IPS-20b (cell line): Measurements from ENCODE around the gene RMDN2.

ENCODE experiments used
- H3K27ac ChIP-seq: one replicate; pipeline ENCODE4 v1.5.1; 2013; ENCODE audit warnings: low read length
- H3K27me3 ChIP-seq: 2 replicates; pipeline ENCODE4 v1.6.1; 2013; ENCODE audit warnings: mild to moderate bottlenecking, low read length, inconsistent platforms; ENCODE audit not compliant: insufficient read depth
- H3K36me3 ChIP-seq: 2 replicates; pipeline ENCODE4 v1.6.1; 2013; ENCODE audit warnings: low read depth, mild to moderate bottlenecking, inconsistent platforms, low read length, moderate library complexity; ENCODE audit not compliant: insufficient read depth
- H3K4me1 ChIP-seq: 2 replicates; pipeline ENCODE4 v1.6.1; 2013; ENCODE audit warnings: mild to moderate bottlenecking, control low read depth, inconsistent platforms, low read length, moderate library complexity; ENCODE audit not compliant: insufficient read depth
- H3K4me3 ChIP-seq: 2 replicates; pipeline ENCODE4 v1.5.1; 2013; ENCODE audit warnings: mild to moderate bottlenecking, low read length, inconsistent platforms
- H3K9ac ChIP-seq: 2 replicates; pipeline ENCODE4 v1.6.1; 2013; ENCODE audit warnings: low read depth, mild to moderate bottlenecking, inconsistent platforms, low read length, moderate library complexity
- H3K9me3 ChIP-seq: 2 replicates; pipeline ENCODE4 v1.6.1; 2013; ENCODE audit warnings: mild to moderate bottlenecking, low read depth, low read length, inconsistent platforms; ENCODE audit not compliant: insufficient read depth

The RMDN2 gene

GRCh38 chr2:38037325-38037724 lies 112.2 kb downstream of the RMDN2 start:
- no peak overlapping the region for H3K27ac ChIP-seq
- 0 out of 2 replicates have a peak, but pooled peaks cover 3% of the 10 kb centered on the region for H3K4me1 ChIP-seq
- no peaks in the 10 kb centered on the region for H3K9me3 ChIP-seq
- peak overlapping the region; percentile 63; the same call in 1 of the 2 replicates for H3K4me3 ChIP-seq
- peaks cover 36% of the 10 kb centered on the region for H3K27me3 ChIP-seq
- no peak overlapping the region for H3K9ac ChIP-seq
- no peaks in the 10 kb centered on the region for H3K36me3 ChIP-seq

- no peaks in the 10 kb centered on the region for H3K36me3 ChIP-seq
- H3K4me3 ChIP-seq = peak overlapping the region; percentile 63
- H3K27ac ChIP-seq = no peak overlapping the region
- no peaks in the 10 kb centered on the region for H3K9me3 ChIP-seq
- H3K4me1 ChIP-seq = 0 out of 2 replicates have a peak, but pooled peaks cover 3% of the 10 kb centered on the region
- H3K27me3 ChIP-seq = peaks cover 36% of the 10 kb centered on the region
- peak overlapping the region; percentile 64; the same call in 1 of the 2 replicates for H3K9ac ChIP-seq
Measured at GRCh38 chr2:38037757-38038621, 112.9 kb downstream of the RMDN2 start.

- Histone ChIP-seq H3K9me3 (no peaks in the 10 kb centered on the region), H3K4me1 (0 out of 2 replicates have a peak, but pooled peaks cover 3% of the 10 kb centered on the region), H3K27ac (no peak overlapping the region), H3K9ac (peak overlapping the region; percentile 64; the same call in 1 of the 2 replicates), H3K4me3 (peak overlapping the region; percentile 63), H3K27me3 (peaks cover 36% of the 10 kb centered on the region), H3K36me3 (no peaks in the 10 kb centered on the region)
Measured at GRCh38 chr2:38038682-38039081, 113.6 kb downstream of the RMDN2 start.

DNA sequence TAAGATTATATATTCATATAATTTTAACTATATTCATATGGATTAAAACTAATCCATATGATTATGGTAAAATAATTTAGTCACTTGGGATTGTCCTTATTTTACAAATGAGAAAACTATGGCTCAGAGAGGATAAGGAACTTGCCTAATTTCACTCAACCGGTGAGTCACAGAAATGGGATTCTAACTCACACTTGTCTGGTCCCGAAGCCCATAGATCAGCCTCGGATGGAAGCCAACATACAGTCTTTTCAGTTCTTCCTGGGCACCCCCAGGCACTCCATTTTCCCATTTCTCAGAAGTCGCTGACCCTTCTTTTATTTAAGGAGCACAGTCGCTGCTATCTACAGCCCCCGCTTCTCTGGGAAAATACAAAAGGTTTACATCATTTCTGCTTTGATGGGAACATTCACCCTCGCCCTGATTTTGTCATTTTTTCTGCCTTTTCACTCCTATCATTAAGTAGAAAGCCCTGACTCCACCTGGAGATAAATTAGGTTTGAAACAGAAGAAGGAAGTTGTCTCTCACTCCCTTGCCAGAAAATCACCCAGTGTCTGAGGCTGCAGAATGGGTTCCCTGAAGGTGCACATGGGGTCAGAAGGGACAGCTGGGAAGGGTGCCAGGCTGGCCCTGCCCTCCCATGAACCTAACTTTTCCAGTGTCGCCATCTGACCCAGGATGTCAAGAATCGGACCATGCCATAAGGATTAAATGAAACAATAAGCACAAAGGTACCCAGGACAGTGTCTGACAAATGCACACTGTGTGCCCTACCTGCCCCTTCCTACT lies 114.2 kb downstream of the RMDN2 start:
- H3K4me1 ChIP-seq = peaks cover 8% of the 10 kb centered on the region; the same call in 1 of the 2 replicates
- no peaks in the 10 kb centered on the region for H3K9me3 ChIP-seq
- no peak overlapping the region for H3K27ac ChIP-seq
- H3K9ac ChIP-seq = no peak overlapping the region
- no peak overlapping the region for H3K4me3 ChIP-seq
- H3K36me3 ChIP-seq = no peaks in the 10 kb centered on the region
- H3K27me3 ChIP-seq = peaks cover 36% of the 10 kb centered on the region

DNA sequence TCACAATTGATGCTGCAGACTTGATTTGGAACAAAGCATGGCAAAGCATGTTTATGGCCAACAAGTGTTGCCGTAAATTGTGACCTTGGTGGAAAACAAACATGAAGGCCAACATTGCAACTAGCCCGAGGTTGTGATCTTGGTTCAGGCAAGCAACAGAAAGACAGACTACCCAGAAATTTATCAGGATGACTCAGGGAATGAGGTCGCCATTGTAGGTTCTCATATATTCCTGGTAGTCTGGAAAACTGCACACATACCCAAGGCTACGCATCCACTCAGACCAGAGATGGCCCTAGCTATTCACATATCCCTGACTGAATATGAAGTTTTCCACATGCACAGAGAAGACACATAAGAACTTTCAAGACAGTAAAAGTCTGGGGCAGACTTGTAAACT lies 120.7 kb downstream of the RMDN2 start:
- Histone ChIP-seq H3K27me3 (no peaks in the 10 kb centered on the region), H3K9ac (no peak overlapping the region), H3K9me3 (no peaks in the 10 kb centered on the region), H3K36me3 (no peaks in the 10 kb centered on the region), H3K4me3 (no peak overlapping the region), H3K4me1 (peaks cover 9% of the 10 kb centered on the region), H3K27ac (no peak overlapping the region)

GRCh38 chr2:38056216-38056615 lies 131.1 kb downstream of the RMDN2 start:
- Histone ChIP-seq H3K36me3 (no peaks in the 10 kb centered on the region), H3K9ac (no peak overlapping the region), H3K27me3 (no peaks in the 10 kb centered on the region), H3K9me3 (no peaks in the 10 kb centered on the region), H3K27ac (no peak overlapping the region), H3K4me3 (no peak overlapping the region), H3K4me1 (no peaks in the 10 kb centered on the region)

DNA sequence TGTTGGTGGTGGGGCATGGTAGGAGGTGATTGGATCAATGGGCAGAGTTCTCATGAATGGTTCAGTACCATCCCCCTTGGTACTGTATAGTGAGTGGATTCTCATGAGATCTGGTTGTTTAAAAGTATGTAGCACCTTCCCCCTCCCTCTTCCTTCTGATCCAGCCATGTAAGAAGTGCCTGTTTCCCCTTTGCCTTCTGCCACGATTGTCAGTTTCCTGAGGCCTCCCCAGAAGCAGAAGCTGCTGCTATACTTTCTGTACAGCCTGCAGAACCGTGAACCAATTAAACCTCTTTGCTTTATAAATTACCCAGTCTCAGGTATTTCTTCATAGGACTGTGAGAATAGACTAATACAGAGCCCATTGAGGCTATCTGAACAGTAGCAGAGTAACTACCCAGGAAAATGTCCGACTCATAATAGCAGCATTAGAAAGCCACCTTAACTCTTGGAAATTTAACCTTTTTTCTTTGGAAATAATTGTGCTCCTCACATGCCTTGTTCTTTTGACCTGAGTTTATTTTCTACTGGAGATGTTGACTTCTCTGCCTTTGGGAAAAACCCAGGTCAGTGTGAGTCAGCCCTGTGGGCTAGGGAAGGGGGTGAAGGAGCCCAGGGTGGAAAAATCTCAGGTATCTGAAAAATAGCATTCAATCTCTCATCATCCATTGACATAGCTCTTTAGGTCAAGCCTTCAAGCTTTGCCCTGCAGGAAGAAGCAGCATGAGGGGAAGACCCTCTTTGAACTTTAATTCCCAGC lies 132.7 kb downstream of the RMDN2 start:
- no peaks in the 10 kb centered on the region for H3K27me3 ChIP-seq
- no peak overlapping the region for H3K4me3 ChIP-seq
- H3K36me3 ChIP-seq = no peaks in the 10 kb centered on the region
- H3K4me1 ChIP-seq = no peaks in the 10 kb centered on the region
- no peak overlapping the region for H3K27ac ChIP-seq
- H3K9ac ChIP-seq = no peak overlapping the region
- no peaks in the 10 kb centered on the region for H3K9me3 ChIP-seq

- Histone ChIP-seq H3K9ac (no peak overlapping the region), H3K27me3 (no peaks in the 10 kb centered on the region)
Measured at GRCh38 chr2:38060236-38061018, 135.3 kb downstream of the RMDN2 start.

DNA sequence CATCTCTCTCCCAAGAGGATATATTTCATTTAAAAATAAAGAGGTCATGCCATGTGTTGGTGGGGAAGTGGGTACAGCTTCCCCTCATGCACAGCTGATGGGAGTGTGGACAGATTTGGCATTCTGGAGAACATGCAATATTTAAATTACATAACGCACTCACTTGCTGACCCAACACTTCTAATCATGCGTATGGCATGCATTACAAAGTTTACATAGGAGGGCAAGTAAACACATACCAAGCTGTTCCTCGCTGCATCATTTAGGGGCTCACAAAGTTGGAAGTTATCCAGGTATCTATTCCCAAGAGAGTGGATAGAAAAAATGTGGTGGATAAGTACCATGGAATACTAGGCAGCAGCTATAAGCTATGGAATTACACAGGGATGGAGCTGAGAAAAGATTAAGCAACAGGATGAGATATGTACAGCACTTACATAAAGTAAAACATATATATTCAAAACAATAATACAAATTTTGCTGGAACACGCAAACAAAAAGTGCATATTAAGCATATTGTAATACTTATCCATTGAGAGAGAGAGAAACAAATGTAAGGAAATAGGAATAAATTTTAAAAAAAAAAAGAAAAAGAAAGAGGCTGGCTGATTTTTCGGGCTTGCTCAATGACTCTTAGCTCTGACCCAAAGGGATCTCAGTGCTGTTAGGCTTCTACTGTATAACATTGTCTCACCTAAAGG lies 139.9 kb downstream of the RMDN2 start:
- H3K4me3 ChIP-seq = no peak overlapping the region
- no peaks in the 10 kb centered on the region for H3K9me3 ChIP-seq
- H3K27ac ChIP-seq = no peak overlapping the region
- H3K9ac ChIP-seq = no peak overlapping the region
- H3K4me1 ChIP-seq = no peaks in the 10 kb centered on the region
- H3K36me3 ChIP-seq = no peaks in the 10 kb centered on the region
- H3K27me3 ChIP-seq = peaks cover under 1% of the 10 kb centered on the region; the same call in 1 of the 2 replicates

More at GRCh38 chr2:38060236-38061018, 135.3 kb downstream of the RMDN2 start:
- Histone ChIP-seq H3K9me3 (no peaks in the 10 kb centered on the region), H3K36me3 (no peaks in the 10 kb centered on the region), H3K4me1 (no peaks in the 10 kb centered on the region), H3K27ac (no peak overlapping the region), H3K4me3 (no peak overlapping the region)

DNA sequence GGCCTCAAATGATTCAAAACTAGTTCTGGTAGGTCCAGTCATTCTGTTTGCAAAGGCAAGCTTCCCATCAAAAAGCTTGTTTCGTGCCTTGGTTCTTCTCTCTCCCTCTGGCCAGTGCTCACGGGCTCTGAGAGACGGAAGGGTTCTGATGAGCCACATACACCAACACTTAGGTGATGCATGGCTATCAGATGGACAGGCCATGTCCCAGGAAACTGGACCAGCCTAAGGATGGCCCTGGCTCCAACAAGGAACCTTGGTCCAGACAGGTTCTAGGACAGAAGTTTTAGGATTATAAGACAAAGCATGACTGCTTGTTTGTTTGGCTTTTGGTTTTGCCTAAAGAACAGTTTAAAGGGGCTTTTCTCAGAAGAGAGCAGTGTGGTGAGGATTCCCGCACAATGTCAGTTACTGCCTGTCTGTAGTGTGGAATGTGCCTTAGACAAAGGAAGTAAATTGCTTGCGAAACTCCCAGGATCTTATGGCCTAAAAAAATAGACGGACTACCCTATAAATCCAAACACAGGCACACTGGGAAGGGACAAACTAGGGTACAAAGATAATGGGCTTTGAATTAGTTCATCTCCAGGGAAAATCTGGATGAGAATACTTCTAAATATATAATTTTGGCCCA lies 140.5 kb downstream of the RMDN2 start:
- no peak overlapping the region for H3K9ac ChIP-seq
- no peaks in the 10 kb centered on the region for H3K36me3 ChIP-seq
- no peaks in the 10 kb centered on the region for H3K9me3 ChIP-seq
- H3K27me3 ChIP-seq = peaks cover 7% of the 10 kb centered on the region; the same call in 1 of the 2 replicates
- no peaks in the 10 kb centered on the region for H3K4me1 ChIP-seq
- no peak overlapping the region for H3K4me3 ChIP-seq
- no peak overlapping the region for H3K27ac ChIP-seq
